NT2/D1 (cell line): ENCODE results near the gene AGPAT4.

Source experiments
- DNase-seq: peaks from one replicate; pipeline ENCODE4 v3.0.0-alpha.2; 2011; ENCODE audit warnings: low read depth, low spot score
- H3K27me3 ChIP-seq: 2 replicates; pipeline ENCODE4 v1.6.0; 2011; ENCODE audit warnings: mild to moderate bottlenecking; ENCODE audit not compliant: insufficient read length, insufficient read depth
- H3K36me3 ChIP-seq: 2 replicates; pipeline ENCODE4 v1.6.1; 2011; ENCODE audit warnings: mild to moderate bottlenecking, low read length, mixed read lengths; ENCODE audit not compliant: insufficient read depth, insufficient read length
- H3K4me1 ChIP-seq: 2 replicates; pipeline ENCODE4 v1.5.1; 2011; ENCODE audit not compliant: insufficient read depth, insufficient read length
- H3K4me3 ChIP-seq: 2 replicates; pipeline ENCODE4 v1.5.1; 2011; ENCODE audit warnings: low read depth; ENCODE audit not compliant: insufficient read length
- H3K9ac ChIP-seq: 2 replicates; pipeline ENCODE4 v1.6.0; 2011; ENCODE audit warnings: low read depth; ENCODE audit not compliant: insufficient read length
- H3K9me3 ChIP-seq: 2 replicates; pipeline ENCODE4 v1.5.1; 2011; ENCODE audit warnings: mild to moderate bottlenecking, low read length; ENCODE audit not compliant: insufficient read depth
- SUZ12 ChIP-seq: IDR thresholded peaks from 2 replicates; pipeline ENCODE4 v1.6.1; 2011; ENCODE audit not compliant: insufficient read length, insufficient read depth; ENCODE audit errors: extremely low read depth
- YY1 ChIP-seq: IDR thresholded peaks from 2 replicates; pipeline ENCODE4 v1.6.1; 2011; ENCODE audit not compliant: insufficient read length, insufficient read depth
- ZNF274 ChIP-seq: IDR thresholded peaks from 2 replicates; pipeline ENCODE4 v1.6.1; 2011; ENCODE audit warnings: mild to moderate bottlenecking, low read depth, low read length

AGPAT4 gene

GRCh38 chr6:161232010-161232409, 41.9 kb downstream of the AGPAT4 start:
- TF ChIP-seq ZNF274 (no peak), YY1 (no peak), SUZ12 (no peak)
- H3K36me3 ChIP-seq: peaks cover 28% of the 10 kb centered on the region
- no peak for DNase-seq

GRCh38 chr6:161230339-161230738, 43.5 kb downstream of the AGPAT4 start:
- no peaks in the 10 kb centered on the region for H3K27me3 ChIP-seq
- no peak for DNase-seq
- H3K4me1 ChIP-seq: no peaks in the 10 kb centered on the region
- peaks cover 39% of the 10 kb centered on the region for H3K36me3 ChIP-seq
- H3K9ac ChIP-seq: no peak overlapping the region
- no peaks in the 10 kb centered on the region for H3K9me3 ChIP-seq
- no peak for TF ChIP-seq YY1
- H3K4me3 ChIP-seq: no peak overlapping the region

More at GRCh38 chr6:161232010-161232409, 41.9 kb downstream of the AGPAT4 start:
- Histone ChIP-seq H3K9me3 (no peaks in the 10 kb centered on the region), H3K27me3 (no peaks in the 10 kb centered on the region), H3K4me1 (no peaks in the 10 kb centered on the region), H3K4me3 (no peak overlapping the region), H3K9ac (no peak overlapping the region)

GRCh38 chr6:161228921-161229591, 44.8 kb downstream of the AGPAT4 start:
- H3K4me3 ChIP-seq: no peak overlapping the region
- no peak overlapping the region for H3K9ac ChIP-seq
- H3K36me3 ChIP-seq: peaks cover 43% of the 10 kb centered on the region
- no peaks in the 10 kb centered on the region for H3K9me3 ChIP-seq
- no peak for DNase-seq
- no peaks in the 10 kb centered on the region for H3K4me1 ChIP-seq
- H3K27me3 ChIP-seq: no peaks in the 10 kb centered on the region
- TF ChIP-seq YY1: no peak
- no peak for TF ChIP-seq ZNF274
- TF ChIP-seq SUZ12: no peak

GRCh38 chr6:161228096-161228495, 45.8 kb downstream of the AGPAT4 start:
- H3K27me3 ChIP-seq: no peaks in the 10 kb centered on the region
- no peaks in the 10 kb centered on the region for H3K9me3 ChIP-seq
- TF ChIP-seq ZNF274 (no peak), YY1 (no peak), SUZ12 (no peak)
- H3K4me3 ChIP-seq: no peak overlapping the region
- peaks cover 48% of the 10 kb centered on the region for H3K36me3 ChIP-seq
- H3K4me1 ChIP-seq: no peaks in the 10 kb centered on the region
- H3K9ac ChIP-seq: no peak overlapping the region
- no peak for DNase-seq

GRCh38 chr6:161227004-161227960, 46.6 kb downstream of the AGPAT4 start:
- TF ChIP-seq SUZ12 (no peak), YY1 (no peak), ZNF274 (no peak)

GRCh38 chr6:161226009-161226964, 47.6 kb downstream of the AGPAT4 start:
- H3K4me3 ChIP-seq: no peak overlapping the region
- no peak for TF ChIP-seq YY1
- TF ChIP-seq SUZ12: no peak
- TF ChIP-seq ZNF274: no peak
- no peak for DNase-seq
- H3K4me1 ChIP-seq: no peaks in the 10 kb centered on the region
- H3K9me3 ChIP-seq: no peaks in the 10 kb centered on the region; the same call in 1 of the 2 replicates
- H3K9ac ChIP-seq: no peak overlapping the region
- H3K36me3 ChIP-seq: peaks cover 44% of the 10 kb centered on the region
- H3K27me3 ChIP-seq: no peaks in the 10 kb centered on the region

More at GRCh38 chr6:161227004-161227960, 46.6 kb downstream of the AGPAT4 start:
- Histone ChIP-seq H3K4me3 (no peak overlapping the region), H3K9ac (no peak overlapping the region), H3K36me3 (peaks cover 45% of the 10 kb centered on the region), H3K27me3 (no peaks in the 10 kb centered on the region), H3K9me3 (no peaks in the 10 kb centered on the region), H3K4me1 (no peaks in the 10 kb centered on the region)
- no peak for DNase-seq
